Subcutaneous adipose tissue (tissue), 4 donors: ENCODE measurements around the gene C1QTNF1. TPM values are rescaled to one million over a fixed set of nuclear protein-coding genes. Genes with fewer than 3 reads are reported as not detected.

Experiments
- CTCF ChIP-seq: fragments of 450-650 bp; IDR thresholded peaks from one replicate; pipeline ENCODE4 v1.5.1; 2016; ENCODE audit warnings: low read depth, mild to moderate bottlenecking, control low read depth, antibody characterized with exemption, moderate library complexity
- total RNA-seq, 4 donors: library from RNA; depleted of rRNA; stranded (reverse); fragments of >200 nt; gene quantifications; one replicate each; pipeline ENCODE4 v1.1.0, GENCODE V29; 2016

Gene C1QTNF1
- total RNA-seq, 4 donors from 2014 or later, result 198 to 469 (median 294) TPM

- TF ChIP-seq CTCF, result no peak
These were observed 29.4 kb downstream of the C1QTNF1 start for GRCh38 chr17:79053251-79053925.

GRCh38 chr17:79054200-79054960, 30.4 kb downstream of the C1QTNF1 start:
- no peak for TF ChIP-seq CTCF

- no peak for TF ChIP-seq CTCF
These were observed 31.2 kb downstream of the C1QTNF1 start for GRCh38 chr17:79055197-79055596.

GRCh38 chr17:79057737-79058385, 33.9 kb downstream of the C1QTNF1 start:
- TF ChIP-seq CTCF, result no peak

- no peak for TF ChIP-seq CTCF
These were observed 38.7 kb downstream of the C1QTNF1 start for GRCh38 chr17:79062691-79063090.

- TF ChIP-seq CTCF, result no peak
These were observed 40.1 kb downstream of the C1QTNF1 start for GRCh38 chr17:79064026-79064425.

- TF ChIP-seq CTCF, result no peak
These were observed 41.2 kb downstream of the C1QTNF1 start for GRCh38 chr17:79065105-79065670.
